HCT116 (cell line): ENCODE measurements around the gene MYO10. TPM values are rescaled to one million over a fixed set of nuclear protein-coding genes. Genes with fewer than 3 reads are reported as not detected.

ENCODE experiments used
- ATAC-seq: fragments of 200-7000 bp; cut with Tn5 transposase; 2 replicates; pipeline ENCODE4 v1.9.1; 2020; ENCODE audit warnings: mild to moderate bottlenecking, moderate library complexity
- BruUV-seq: library from RNA; stranded (reverse); fragments of 400-500 nt; replicated peaks from 2 replicates; lab custom pipeline; 2021; lab: Mats Ljungman, UMichigan
- CTCF ChIA-PET: fragments of 300-600 bp; sonication (Branson Sonifier 250); formaldehyde crosslinking; loops from one replicate; lab custom pipeline; 2021; ENCODE audit warnings: antibody characterized with exemption; lab: Charles Lee
- POLR2A ChIA-PET: fragments of 300-600, 350-600 bp; sonication (Branson Sonifier 250); formaldehyde crosslinking; loops from one replicate; lab custom pipeline; 2021; ENCODE audit warnings: antibody characterized with exemption; lab: Charles Lee
- RAD21 ChIA-PET, 2 experiments: fragments of 300-600 bp; sonication (Branson Sonifier 250); formaldehyde crosslinking; loops; one replicate each; lab custom pipeline; 2023; ENCODE audit warnings: low total read pairs in 2 of 2; ENCODE audit not compliant: uncharacterized antibody in 2 of 2, unreplicated experiment in 2 of 2, low non-redundant PET in 1 of 2; lab: Charles Lee
- DNase-seq: peaks from one replicate; pipeline ENCODE4 v3.0.0-alpha.2; 2010; ENCODE audit warnings: low read depth, low spot score
- H2AFZ ChIP-seq: fragments of 200-600 bp; shearing (Covaris generic), sonication (generic); 2 replicates; pipeline ENCODE4 v1.6.1; 2017; ENCODE audit warnings: low read depth, mixed run types, mixed read lengths, antibody characterized with exemption, low read length; ENCODE audit not compliant: poor library complexity, severe bottlenecking
- H3K27ac ChIP-seq: 2 replicates; pipeline ENCODE4 v1.5.1; 2012; ENCODE audit warnings: low read depth, low read length
- H3K27me3 ChIP-seq: fragments of 200-600 bp; sonication (generic); 2 replicates; pipeline ENCODE4 v1.6.1; 2016; ENCODE audit warnings: mixed run types, low read length, mixed read lengths; ENCODE audit not compliant: insufficient read depth
- H3K36me3 ChIP-seq, 2 experiments: fragments of 200-500 bp in 1 of 2; fragments of 200-600 bp in 1 of 2; sonication (Bioruptor generic) in 1 of 2; sonication (generic) in 1 of 2; 2 replicates each; pipeline versions ENCODE4 v1.5.1 to v1.6.1; 2014 to 2016; ENCODE audit warnings: low read length in 2 of 2, inconsistent platforms in 1 of 2, mixed read lengths in 1 of 2, mixed run types in 1 of 2; ENCODE audit not compliant: insufficient read depth in 2 of 2, control insufficient read depth in 1 of 2
- H3K4me1 ChIP-seq, 2 experiments: fragments of 200-600 bp in 1 of 2; sonication (generic) in 1 of 2; 2 replicates each; pipeline versions ENCODE4 v1.5.1 to v1.6.1; 2012 to 2017; ENCODE audit warnings: low read length in 2 of 2, inconsistent platforms in 1 of 2, mild to moderate bottlenecking in 1 of 2, mixed read lengths in 1 of 2, mixed run types in 1 of 2, moderate library complexity in 1 of 2; ENCODE audit not compliant: insufficient read depth in 2 of 2, control insufficient read depth in 1 of 2
- H3K4me2 ChIP-seq: fragments of 200-600 bp; sonication (generic); 2 replicates; pipeline ENCODE4 v1.6.1; 2017; ENCODE audit warnings: mixed run types, low read length, mixed read lengths
- H3K4me3 ChIP-seq, 2 experiments: fragments of 200-600 bp in 1 of 2; sonication (generic) in 1 of 2; replicated peaks in 1 of 2; 2 replicates each; pipeline ENCODE4 v1.5.1; 2011 to 2016; ENCODE audit warnings: low read length in 2 of 2, control low read depth in 1 of 2, low read depth in 1 of 2, mild to moderate bottlenecking in 1 of 2, mixed read lengths in 1 of 2, mixed run types in 1 of 2
- H3K79me2 ChIP-seq: fragments of 200-600 bp; sonication (generic); 2 replicates; pipeline ENCODE4 v1.6.1; 2017; ENCODE audit warnings: mild to moderate bottlenecking, mixed run types, low read length, moderate library complexity, mixed read lengths; ENCODE audit not compliant: insufficient read depth
- H3K9ac ChIP-seq: fragments of 200-600 bp; sonication (generic); 2 replicates; pipeline ENCODE4 v1.6.1; 2016; ENCODE audit warnings: low read length, mixed read lengths
- H3K9me2 ChIP-seq: fragments of 200-600 bp; sonication (generic), shearing (Covaris generic); 2 replicates; pipeline ENCODE4 v1.6.1; 2017; ENCODE audit warnings: mixed run types, mild to moderate bottlenecking, moderate library complexity; ENCODE audit not compliant: insufficient read depth
- H3K9me3 ChIP-seq, 2 experiments: fragments of 200-500 bp in 1 of 2; fragments of 200-600 bp in 1 of 2; sonication (Bioruptor generic) in 1 of 2; sonication (generic) in 1 of 2; 2 replicates each; pipeline ENCODE4 v1.6.1; 2014 to 2017; ENCODE audit warnings: low read length in 2 of 2, mixed read lengths in 2 of 2, inconsistent platforms in 1 of 2, low read depth in 1 of 2, mild to moderate bottlenecking in 1 of 2, mixed run types in 1 of 2, moderate library complexity in 1 of 2; ENCODE audit not compliant: control insufficient read depth in 1 of 2, insufficient read depth in 1 of 2
- H4K20me1 ChIP-seq: fragments of 200-600 bp; sonication (generic), shearing (Covaris generic); 2 replicates; pipeline ENCODE4 v1.6.1; 2017; ENCODE audit warnings: mixed run types, mild to moderate bottlenecking, moderate library complexity; ENCODE audit not compliant: insufficient read depth
- ATF3 ChIP-seq: IDR thresholded peaks from 2 replicates; pipeline ENCODE4 v1.6.1; 2012
- CBX3 ChIP-seq: IDR thresholded peaks from 2 replicates; pipeline ENCODE4 v1.6.1; 2012; ENCODE audit warnings: low read depth
- CTCF ChIP-seq, 3 experiments: fragments of 200-600 bp in 1 of 3; sonication (generic) in 1 of 3; IDR thresholded peaks in 2 of 3; conservative IDR thresholded peaks in 1 of 3; 2 replicates each; pipeline ENCODE4 v1.5.1; 2012 to 2017; ENCODE audit warnings: low read depth in 2 of 3, low read length in 2 of 3, antibody characterized with exemption in 1 of 3, borderline replicate concordance in 1 of 3, control low read depth in 1 of 3, mild to moderate bottlenecking in 1 of 3, mixed read lengths in 1 of 3, mixed run types in 1 of 3, moderate library complexity in 1 of 3; ENCODE audit not compliant: insufficient read depth in 1 of 3
- ELF1 ChIP-seq: IDR thresholded peaks from 2 replicates; pipeline ENCODE4 v1.6.1; 2012; ENCODE audit warnings: low read depth, borderline replicate concordance
- EZH2 ChIP-seq: fragments of 200-600 bp; sonication (generic); IDR thresholded peaks from 2 replicates; pipeline ENCODE4 v1.6.1; 2017; ENCODE audit warnings: antibody characterized with exemption, mixed run types
- EZH2phosphoT487 ChIP-seq: fragments of 200-600 bp; IDR thresholded peaks from 2 replicates; pipeline ENCODE4 v1.6.1; 2018; ENCODE audit warnings: antibody characterized with exemption, borderline replicate concordance
- FOSL1 ChIP-seq: IDR thresholded peaks from 2 replicates; pipeline ENCODE4 v1.6.1; 2012; ENCODE audit warnings: low read depth
- JUND ChIP-seq: IDR thresholded peaks from 2 replicates; pipeline ENCODE4 v1.6.1; 2012
- MAX ChIP-seq: IDR thresholded peaks from 2 replicates; pipeline ENCODE4 v1.6.1; 2012
- RAD21 ChIP-seq: IDR thresholded peaks from 2 replicates; pipeline ENCODE4 v1.6.1; 2012; ENCODE audit warnings: low read depth, mild to moderate bottlenecking
- SIN3A ChIP-seq: IDR thresholded peaks from 2 replicates; pipeline ENCODE4 v1.6.1; 2012; ENCODE audit warnings: low read depth
- SP1 ChIP-seq: IDR thresholded peaks from 2 replicates; pipeline ENCODE4 v1.6.1; 2012; ENCODE audit warnings: low read depth
- SRF ChIP-seq: IDR thresholded peaks from 2 replicates; pipeline ENCODE4 v1.6.1; 2012; ENCODE audit warnings: low read depth
- TCF7L2 ChIP-seq: IDR thresholded peaks from 2 replicates; pipeline ENCODE4 v1.7.0; 2011; ENCODE audit warnings: borderline replicate concordance, inconsistent platforms; ENCODE audit not compliant: insufficient read depth, insufficient read length; ENCODE audit errors: extremely low read depth
- ZBTB33 ChIP-seq: IDR thresholded peaks from 2 replicates; pipeline ENCODE4 v1.6.1; 2011; ENCODE audit warnings: mild to moderate bottlenecking, low read length, moderate library complexity; ENCODE audit not compliant: insufficient replicate concordance; ENCODE audit errors: extremely low read depth
- ZFX ChIP-seq: fragments of 450-650 bp; IDR thresholded peaks from 2 replicates; pipeline ENCODE4 v1.6.1; 2017
- ZNF274 ChIP-seq: fragments of 200-500 bp; sonication (Bioruptor generic); IDR thresholded peaks from 2 replicates; pipeline ENCODE4 v1.6.1; 2014; ENCODE audit warnings: mild to moderate bottlenecking, low read depth, low read length, inconsistent platforms
- intact Hi-C: fragments of 100-400 bp; cut with micrococcal nuclease; formaldehyde crosslinking; loops from 2 replicates; pipeline ENCODE4 v1.10.0; 2022
- total RNA-seq: library from RNA; stranded (reverse); gene quantifications from one replicate; pipeline ENCODE4 v1.2.1, GENCODE V29; 2021; ENCODE audit not compliant: unreplicated experiment

Gene MYO10
- total RNA-seq, 1 experiment from 2014 or later: 34.9 TPM

GRCh38 chr5:16679190-16679589 is 256.9 kb downstream of the MYO10 start:
- Histone ChIP-seq H3K9ac (no peak overlapping the region), H3K36me3 (peaks cover 16 to 41% of the 10 kb centered on the region in 2 experiments), H3K9me3 (no peaks in the 10 kb centered on the region), H3K4me1 (no peaks in the 10 kb centered on the region), H3K27ac (no peak overlapping the region), H4K20me1 (no peaks in the 10 kb centered on the region), H2AFZ (no peak overlapping the region), H3K4me3 (no peak overlapping the region), H3K79me2 (no peaks in the 10 kb centered on the region), H3K4me2 (no peak overlapping the region), H3K9me2 (no peaks in the 10 kb centered on the region), H3K27me3 (no peaks in the 10 kb centered on the region)
- RAD21 ChIA-PET: no interaction called here
- DNase-seq (no peak), ATAC-seq (no peak)
- POLR2A ChIA-PET: no interaction called here
- intact Hi-C loops: no loop called here
- no TSS peak for BruUV-seq
- TF ChIP-seq TCF7L2 (no peak), ZNF274 (no peak), SIN3A (no peak)
- CTCF ChIA-PET: no interaction called here

GRCh38 chr5:16675806-16676205 is 260.3 kb downstream of the MYO10 start:
- Histone ChIP-seq H3K4me2 (no peak overlapping the region), H2AFZ (no peak overlapping the region), H3K9ac (no peak overlapping the region), H3K36me3 (peaks cover 18 to 38% of the 10 kb centered on the region in 2 experiments), H3K4me1 (no peaks in the 10 kb centered on the region), H3K9me3 (no peaks in the 10 kb centered on the region), H3K79me2 (no peaks in the 10 kb centered on the region), H3K9me2 (no peaks in the 10 kb centered on the region), H3K27me3 (no peaks in the 10 kb centered on the region), H4K20me1 (no peaks in the 10 kb centered on the region), H3K27ac (no peak overlapping the region), H3K4me3 (no peak overlapping the region)
- RAD21 ChIA-PET: no interaction called here
- CTCF ChIA-PET: interaction anchor here (0.9 kb wide), 1 partner anchor 514 kb away, joined by 3 read pairs; no protein-coding TSS in a partner anchor
- no peak for TF ChIP-seq SRF
- no peak for TF ChIP-seq ATF3
- TF ChIP-seq EZH2phosphoT487: no peak
- no peak for TF ChIP-seq RAD21
- TF ChIP-seq FOSL1: no peak
- TF ChIP-seq ZNF274: no peak
- no peak for TF ChIP-seq SIN3A
- no peak for TF ChIP-seq CTCF (IDR thresholded peaks at IDR 0.05 in 2 of 3, conservative IDR thresholded peaks at IDR 0.05 in 1 of 3; ENCODE audit: borderline replicate concordance in 1 of 3, insufficient read depth in 1 of 3, low read depth in 2 of 3, low read length in 2 of 3)
- TF ChIP-seq EZH2: no peak
- no peak for TF ChIP-seq CBX3
- TF ChIP-seq JUND: no peak
- TF ChIP-seq ZFX: no peak
- TF ChIP-seq TCF7L2: no peak
- no peak for TF ChIP-seq ELF1
- TF ChIP-seq ZBTB33: no peak
- TF ChIP-seq MAX: no peak
- no peak for TF ChIP-seq SP1
- DNase-seq: no peak
- ATAC-seq: no peak
- POLR2A ChIA-PET: no interaction called here
- intact Hi-C loops: no loop called here
- BruUV-seq: no TSS peak
